ENCODE results near the gene IRS1.
A peak's percentile ranks its signal among the peaks of the same experiment; 100 is the strongest.

- TF ChIP-seq CTCF (optimal IDR thresholded peaks at IDR 0.05 in 1 of 3, IDR thresholded peaks at IDR 0.05 in 1 of 3, conservative IDR thresholded peaks at IDR 0.05 in 1 of 3; ENCODE audit: extremely low read depth in 1 of 3, insufficient read depth in 2 of 3, low read length in 3 of 3), result peak in 1 of 3 experiments; percentile 56
- no peak for TF ChIP-seq EZH2 (IDR thresholded peaks at IDR 0.05; ENCODE audit: low read length)
These were observed 1.0 kb downstream of the IRS1 start for GRCh38 chr2:226798422-226799210.

All from keratinocyte (primary cell).